ENCODE measurements around the gene VASN. TPM values are rescaled to one million over a fixed set of nuclear protein-coding genes. Genes with fewer than 3 reads are reported as not detected.

Gene VASN
- polyA plus RNA-seq, 1 experiment = 19.1 TPM

DNA sequence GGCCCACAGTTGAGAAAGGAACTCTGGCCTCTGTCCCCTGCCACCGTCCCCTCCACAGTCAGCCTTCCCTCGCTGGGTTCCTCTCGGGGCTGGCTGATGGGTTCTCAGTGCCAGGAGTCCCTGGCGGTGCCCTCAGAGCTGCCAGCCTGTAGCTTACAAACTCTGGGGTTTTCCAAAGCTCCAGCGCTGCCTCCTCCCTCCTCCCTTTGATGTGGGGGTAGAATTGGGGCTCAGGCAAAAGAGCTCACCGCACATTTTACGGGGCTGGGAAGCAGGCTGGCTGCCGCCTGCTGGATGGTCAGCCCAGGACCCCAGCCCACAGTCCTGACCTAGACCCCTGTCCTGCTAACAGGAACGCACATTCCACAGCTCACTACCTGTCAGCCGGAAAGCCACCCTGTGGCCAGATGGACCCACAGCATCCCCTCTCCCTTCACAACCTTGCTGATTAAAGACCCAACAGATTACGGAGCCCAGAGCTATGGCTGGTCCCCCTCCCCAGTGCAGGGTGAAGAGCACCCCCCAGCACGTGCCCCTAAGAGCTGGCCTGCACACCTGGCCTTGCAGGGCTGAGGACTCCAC is 6.0 kb downstream of the VASN start:
- Histone ChIP-seq H3K27ac (ENCODE audit: low read depth, low read length) (no peak overlapping the region), H3K9me3 (ENCODE audit: control insufficient read depth, insufficient read depth, low read length) (peaks cover 4% of the 10 kb centered on the region; the same call in 1 of the 2 replicates), H3K4me3 (ENCODE audit: low read depth, low read length) (no peak overlapping the region), H3K27me3 (ENCODE audit: control insufficient read depth, insufficient read depth, low read length) (no peaks in the 10 kb centered on the region)
- TF ChIP-seq, protein P1, sequence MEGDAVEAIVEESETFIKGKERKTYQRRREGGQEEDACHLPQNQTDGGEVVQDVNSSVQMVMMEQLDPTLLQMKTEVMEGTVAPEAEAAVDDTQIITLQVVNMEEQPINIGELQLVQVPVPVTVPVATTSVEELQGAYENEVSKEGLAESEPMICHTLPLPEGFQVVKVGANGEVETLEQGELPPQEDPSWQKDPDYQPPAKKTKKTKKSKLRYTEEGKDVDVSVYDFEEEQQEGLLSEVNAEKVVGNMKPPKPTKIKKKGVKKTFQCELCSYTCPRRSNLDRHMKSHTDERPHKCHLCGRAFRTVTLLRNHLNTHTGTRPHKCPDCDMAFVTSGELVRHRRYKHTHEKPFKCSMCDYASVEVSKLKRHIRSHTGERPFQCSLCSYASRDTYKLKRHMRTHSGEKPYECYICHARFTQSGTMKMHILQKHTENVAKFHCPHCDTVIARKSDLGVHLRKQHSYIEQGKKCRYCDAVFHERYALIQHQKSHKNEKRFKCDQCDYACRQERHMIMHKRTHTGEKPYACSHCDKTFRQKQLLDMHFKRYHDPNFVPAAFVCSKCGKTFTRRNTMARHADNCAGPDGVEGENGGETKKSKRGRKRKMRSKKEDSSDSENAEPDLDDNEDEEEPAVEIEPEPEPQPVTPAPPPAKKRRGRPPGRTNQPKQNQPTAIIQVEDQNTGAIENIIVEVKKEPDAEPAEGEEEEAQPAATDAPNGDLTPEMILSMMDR (IDR thresholded peaks at IDR 0.05; ENCODE audit: low read depth, low read length) = no peak; the same call in 1 of the 2 replicates
- DNase-seq (ENCODE audit: low read depth, low spot score) = no peak
- CTCF ChIA-PET = interaction anchor here (1.0 to 9.1 kb wide), 3 partner anchors 18 to 177 kb away, joined by 3 to 55 read pairs (median 9); no protein-coding TSS in a partner anchor
- POLR2A ChIA-PET = interaction anchor here (1.5 kb wide), 1 partner anchor 10 kb away, joined by 4 read pairs; no protein-coding TSS in a partner anchor

DNA sequence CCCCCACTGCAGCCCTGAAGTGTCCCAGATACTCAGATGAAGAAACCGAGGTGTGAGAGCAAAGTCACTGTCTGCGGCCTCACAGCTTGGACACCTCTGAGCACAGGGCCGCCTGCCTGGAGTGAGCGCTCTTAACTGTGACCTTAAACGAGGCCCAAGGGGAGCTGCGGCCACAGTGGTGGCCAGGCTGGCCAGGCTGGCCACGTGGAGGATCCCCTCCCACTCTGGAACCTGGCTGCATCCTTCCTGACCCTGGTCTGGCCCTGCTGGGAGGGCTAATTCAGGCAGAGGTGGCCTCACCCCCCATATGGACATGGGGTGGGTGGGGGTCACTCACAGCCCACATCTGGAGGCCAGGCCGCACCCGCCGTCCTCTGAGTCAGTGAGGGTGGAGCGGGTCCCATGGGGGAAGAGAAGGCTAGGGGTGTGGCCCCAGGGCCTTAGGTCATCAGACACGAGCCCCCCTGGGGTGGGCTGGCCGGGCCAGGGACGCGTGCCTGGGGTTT is 6.6 kb downstream of the VASN start:
- Histone ChIP-seq H3K4me3 (ENCODE audit: low read depth, low read length) (no peak overlapping the region), H3K27ac (ENCODE audit: low read depth, low read length) (no peak overlapping the region), H3K9me3 (ENCODE audit: control insufficient read depth, insufficient read depth, low read length) (peaks cover 4% of the 10 kb centered on the region; the same call in 1 of the 2 replicates), H3K27me3 (ENCODE audit: control insufficient read depth, insufficient read depth, low read length) (no peaks in the 10 kb centered on the region)
- TF ChIP-seq, protein P1 (IDR thresholded peaks at IDR 0.05; ENCODE audit: low read depth, low read length) = no peak
- no peak for DNase-seq (ENCODE audit: low read depth, low spot score)
- CTCF ChIA-PET = interaction anchor here (1.0 to 9.1 kb wide), 3 partner anchors 19 to 178 kb away, joined by 3 to 55 read pairs (median 9); no protein-coding TSS in a partner anchor
- POLR2A ChIA-PET = interaction anchor here (1.2 to 1.5 kb wide), 2 partner anchors 8 to 9 kb away, joined by 3 to 4 read pairs; no protein-coding TSS in a partner anchor

DNA sequence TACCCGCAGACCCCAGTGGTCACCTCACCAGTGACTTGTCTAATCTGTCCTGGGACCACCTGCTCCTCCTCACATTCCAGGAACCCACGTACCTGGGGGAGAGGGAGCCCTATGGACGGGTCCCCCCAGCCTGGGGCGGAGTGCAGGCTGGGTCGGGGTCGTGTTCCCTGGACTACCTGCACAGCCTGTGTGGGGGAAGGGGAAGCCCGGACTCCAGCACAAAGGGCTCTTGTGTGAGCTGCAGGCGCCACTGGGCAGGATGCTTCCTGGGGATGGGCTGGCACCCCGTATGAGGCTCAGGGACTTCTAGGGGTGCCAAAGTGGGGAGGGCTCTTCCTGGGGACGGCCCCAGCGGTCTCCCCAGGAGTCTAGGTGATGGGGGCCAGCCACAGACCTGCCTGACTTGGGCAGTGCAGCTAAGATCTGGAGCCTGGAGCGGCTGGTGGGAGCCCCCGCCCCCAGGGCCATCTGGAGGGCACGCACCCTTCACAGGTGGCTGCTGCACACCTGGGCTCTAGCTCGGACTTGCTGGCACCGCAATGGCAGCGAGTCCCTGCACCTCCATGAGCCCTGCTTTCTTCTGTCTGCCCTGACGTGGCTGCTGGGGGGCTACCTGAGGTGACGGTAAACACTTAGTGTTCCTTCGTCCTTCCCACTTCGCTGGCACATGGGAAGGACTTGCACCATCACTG is 7.5 kb downstream of the VASN start:
- DNase-seq (ENCODE audit: low read depth, low spot score) = no peak
- TF ChIP-seq, protein P1 (IDR thresholded peaks at IDR 0.05; ENCODE audit: low read depth, low read length) = no peak
- Histone ChIP-seq H3K9me3 (ENCODE audit: control insufficient read depth, insufficient read depth, low read length) (peaks cover 4% of the 10 kb centered on the region; the same call in 1 of the 2 replicates), H3K4me3 (ENCODE audit: low read depth, low read length) (no peak overlapping the region), H3K27ac (ENCODE audit: low read depth, low read length) (no peak overlapping the region), H3K27me3 (ENCODE audit: control insufficient read depth, insufficient read depth, low read length) (no peaks in the 10 kb centered on the region)
- ChIA-PET CTCF (interaction anchor here (3.2 to 9.1 kb wide), 2 partner anchors 19 to 24 kb away, joined by 9 to 55 read pairs; no protein-coding TSS in a partner anchor), POLR2A (interaction anchor here (1.2 kb wide), 1 partner anchor 9 kb away, joined by 3 read pairs; no protein-coding TSS in a partner anchor)

DNA sequence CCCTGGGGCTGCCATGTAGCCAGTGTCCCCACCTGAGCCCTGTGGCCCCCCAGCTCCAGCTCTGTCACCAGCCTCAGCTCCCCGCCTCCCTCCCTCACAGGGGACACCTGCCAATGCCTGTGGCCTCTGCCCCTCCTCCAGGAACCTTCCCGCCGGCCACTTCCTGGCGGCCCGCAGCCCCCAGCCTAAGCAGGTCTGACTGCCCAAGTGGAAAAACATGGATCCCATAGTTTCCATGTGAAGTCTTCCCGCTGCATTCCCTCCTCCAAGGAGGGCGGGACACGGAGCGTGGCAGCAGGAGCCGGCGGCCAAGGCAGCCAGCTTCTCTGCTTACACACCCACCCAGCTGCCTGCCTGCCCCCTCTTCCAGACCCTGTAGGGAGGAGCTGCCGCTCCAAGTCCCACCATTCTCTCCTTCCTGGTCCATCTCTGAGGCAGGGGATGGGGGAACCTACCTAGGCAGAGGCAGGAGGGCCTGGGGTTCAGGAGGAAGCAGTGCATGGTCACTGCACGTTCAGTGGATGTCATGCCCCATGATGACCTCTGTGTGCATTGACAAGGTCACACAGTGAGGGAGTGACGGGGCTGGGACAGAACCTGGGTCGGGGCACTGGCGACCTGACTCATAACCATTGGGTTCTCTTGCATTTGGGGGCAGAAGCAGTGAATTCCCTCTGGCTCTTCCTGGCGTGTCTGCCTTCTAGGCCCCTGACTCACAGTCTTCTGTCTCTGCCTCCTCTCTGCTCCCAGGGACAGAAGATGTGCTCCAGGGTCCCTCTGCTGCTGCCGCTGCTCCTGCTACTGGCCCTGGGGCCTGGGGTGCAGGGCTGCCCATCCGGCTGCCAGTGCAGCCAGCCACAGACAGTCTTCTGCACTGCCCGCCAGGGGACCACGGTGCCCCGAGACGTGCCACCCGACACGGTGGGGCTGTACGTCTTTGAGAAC is 8.7 kb downstream of the VASN start:
- ChIA-PET CTCF (interaction anchor here (9.1 kb wide), 1 partner anchor 23 kb away, joined by 55 read pairs; no protein-coding TSS in a partner anchor), POLR2A (interaction anchor here (0.6 kb wide), 1 partner anchor 28 kb away, joined by 4 read pairs; no protein-coding TSS in a partner anchor)
- Histone ChIP-seq H3K27me3 (ENCODE audit: control insufficient read depth, insufficient read depth, low read length) (no peaks in the 10 kb centered on the region), H3K9me3 (ENCODE audit: control insufficient read depth, insufficient read depth, low read length) (peaks cover 4% of the 10 kb centered on the region; the same call in 1 of the 2 replicates), H3K27ac (ENCODE audit: low read depth, low read length) (no peak overlapping the region), H3K4me3 (ENCODE audit: low read depth, low read length) (no peak overlapping the region)
- TF ChIP-seq, protein P1 (IDR thresholded peaks at IDR 0.05; ENCODE audit: low read depth, low read length) = no peak
- DNase-seq (ENCODE audit: low read depth, low spot score) = no peak
